Measurements from ENCODE around the gene PANK4. TPM values are rescaled to one million over a fixed set of nuclear protein-coding genes. Genes with fewer than 3 reads are reported as not detected.

The PANK4 gene
- total RNA-seq, 1 experiment from 2014 or later, result 32.2 TPM

DNA sequence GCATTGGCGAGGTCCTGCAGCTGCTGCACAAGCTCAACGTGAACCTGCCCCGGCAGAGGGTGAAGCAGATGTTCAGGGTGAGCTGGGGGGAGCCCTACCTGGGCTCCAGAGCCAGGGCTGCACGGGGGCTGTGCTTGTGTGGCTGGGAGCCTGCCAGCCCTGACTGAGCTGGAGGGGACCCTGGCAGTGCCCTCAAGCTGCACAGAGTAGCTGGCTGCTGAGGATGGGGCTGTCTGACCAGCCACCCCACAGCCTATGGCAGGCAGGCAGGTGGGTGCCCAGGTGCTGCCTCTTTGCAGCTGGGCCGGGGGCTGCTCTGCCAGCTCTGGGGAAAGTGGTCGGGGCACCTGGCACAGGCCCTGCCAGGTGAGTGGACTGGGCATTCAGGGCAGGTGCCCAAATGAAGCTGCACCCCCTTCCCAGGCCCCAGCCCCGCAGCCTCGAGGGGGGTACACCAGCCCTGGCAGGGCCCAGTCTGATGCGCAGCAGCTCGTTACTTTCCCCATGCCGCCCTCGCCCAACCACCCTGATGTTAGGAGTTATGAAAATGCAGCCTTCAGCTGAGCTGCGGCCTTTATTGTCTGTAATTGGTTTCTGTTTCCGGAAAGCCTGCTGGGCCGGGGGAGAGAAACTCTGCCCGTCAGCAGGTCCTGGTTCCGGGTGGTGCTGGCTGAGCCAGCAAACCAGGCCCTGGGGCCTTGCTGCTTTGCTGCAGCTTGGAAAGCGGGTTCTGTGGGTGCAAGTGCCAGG, 46.0 kb downstream of the PANK4 start:
- WGBS (ENCODE audit: extremely low coverage, insufficient read length, low lambda C conversion rate), result no CpG with 5 or more reads among the region's 18 CpGs

More for the DNA sequence above, 46.0 kb downstream of the PANK4 start:
- DNase-seq, result no peak
- H2BK120ac ChIP-seq (ENCODE audit: low read depth, low read length, poor library complexity, severe bottlenecking), result no peak overlapping the region
- H3K4me2 ChIP-seq (ENCODE audit: insufficient read depth, insufficient read length, low read length), result no peak overlapping the region
- no peaks in the 10 kb centered on the region for H3K23me2 ChIP-seq (ENCODE audit: insufficient read length, low read depth, low read length, poor library complexity, severe bottlenecking)
- H4K5ac ChIP-seq (ENCODE audit: insufficient read length, low read depth, low read length), result no peak overlapping the region
- TF ChIP-seq, protein P1, sequence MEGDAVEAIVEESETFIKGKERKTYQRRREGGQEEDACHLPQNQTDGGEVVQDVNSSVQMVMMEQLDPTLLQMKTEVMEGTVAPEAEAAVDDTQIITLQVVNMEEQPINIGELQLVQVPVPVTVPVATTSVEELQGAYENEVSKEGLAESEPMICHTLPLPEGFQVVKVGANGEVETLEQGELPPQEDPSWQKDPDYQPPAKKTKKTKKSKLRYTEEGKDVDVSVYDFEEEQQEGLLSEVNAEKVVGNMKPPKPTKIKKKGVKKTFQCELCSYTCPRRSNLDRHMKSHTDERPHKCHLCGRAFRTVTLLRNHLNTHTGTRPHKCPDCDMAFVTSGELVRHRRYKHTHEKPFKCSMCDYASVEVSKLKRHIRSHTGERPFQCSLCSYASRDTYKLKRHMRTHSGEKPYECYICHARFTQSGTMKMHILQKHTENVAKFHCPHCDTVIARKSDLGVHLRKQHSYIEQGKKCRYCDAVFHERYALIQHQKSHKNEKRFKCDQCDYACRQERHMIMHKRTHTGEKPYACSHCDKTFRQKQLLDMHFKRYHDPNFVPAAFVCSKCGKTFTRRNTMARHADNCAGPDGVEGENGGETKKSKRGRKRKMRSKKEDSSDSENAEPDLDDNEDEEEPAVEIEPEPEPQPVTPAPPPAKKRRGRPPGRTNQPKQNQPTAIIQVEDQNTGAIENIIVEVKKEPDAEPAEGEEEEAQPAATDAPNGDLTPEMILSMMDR (conservative IDR thresholded peaks at IDR 0.05), result no peak
- Mint-ChIP-seq H3K36me3 (ENCODE audit: insufficient read depth in 1 of 3, low read depth in 3 of 3) (no peaks in the 10 kb centered on the region), H3K4me1 (peaks cover 0 to 9% of the 10 kb centered on the region in 2 experiments; a peak in 1 of 4 replicates), H3K4me3 (no peak overlapping the region), H3K9me3 (no peaks in the 10 kb centered on the region), H3K27ac (no peak overlapping the region; a peak in 1 of 7 replicates), H3K27me3 (ENCODE audit: low read depth) (peaks cover 7% of the 10 kb centered on the region)
- no peaks in the 10 kb centered on the region for H3K4me1 ChIP-seq (ENCODE audit: insufficient read depth, low read length)
- no peak overlapping the region for H3K23ac ChIP-seq (ENCODE audit: insufficient read length, low read depth, low read length)
- no peak overlapping the region for H2AFZ ChIP-seq (ENCODE audit: low read length)
- H3K9ac ChIP-seq (ENCODE audit: extremely low read depth, insufficient read length, low read length), result no peak overlapping the region
- H2BK12ac ChIP-seq (ENCODE audit: insufficient read length, low read depth, low read length), result no peak overlapping the region
- no peaks in the 10 kb centered on the region for H3K9me3 ChIP-seq (ENCODE audit: control insufficient read depth, low read depth, low read length)
- no peaks in the 10 kb centered on the region for H3K79me2 ChIP-seq (ENCODE audit: insufficient read depth, low read length)
- H3K27ac ChIP-seq (ENCODE audit: insufficient read length, low read depth, low read length), result no peak overlapping the region
- no peak overlapping the region for H2BK5ac ChIP-seq (ENCODE audit: insufficient read length, low read length)
- no peak overlapping the region for H3K4ac ChIP-seq (ENCODE audit: low read depth, low read length)
- no peak overlapping the region for H3K18ac ChIP-seq (ENCODE audit: insufficient read length, low read depth, low read length)
- no peak overlapping the region; the same call in 1 of the 2 replicates for H3K14ac ChIP-seq (ENCODE audit: insufficient read depth, low read length)
- H3K79me1 ChIP-seq (ENCODE audit: insufficient read depth, low read depth, low read length, poor library complexity, severe bottlenecking), result no peaks in the 10 kb centered on the region
- no peaks in the 10 kb centered on the region for H3K27me3 ChIP-seq (ENCODE audit: insufficient read depth, low read length)
- no peak overlapping the region for H2BK15ac ChIP-seq (ENCODE audit: low read depth, low read length)
- H4K91ac ChIP-seq (ENCODE audit: insufficient read length, low read depth, low read length), result no peak overlapping the region
- H2AK5ac ChIP-seq (ENCODE audit: insufficient read length, low read length), result no peak overlapping the region
- no peak overlapping the region for H2BK20ac ChIP-seq (ENCODE audit: low read depth, low read length, poor library complexity, severe bottlenecking)
- H4K20me1 ChIP-seq (ENCODE audit: control insufficient read depth, insufficient read depth, insufficient read length), result no peaks in the 10 kb centered on the region
- H3T11ph ChIP-seq (ENCODE audit: low read length), result no peak overlapping the region
- H4K8ac ChIP-seq (replicated peaks; ENCODE audit: insufficient read length, low read depth, low read length), result no peak overlapping the region
- H3K56ac ChIP-seq (ENCODE audit: insufficient read length, low read depth, low read length), result no peak overlapping the region
